ENCODE measurements around the gene CEP72.
"Not testable (repeated sequence)": the region's sequence is repeated elsewhere in the genome, so short reads cannot be mapped to it uniquely, and the experiment has no call there.

The CEP72 gene

GRCh38 chr5:690293-690692, 78.2 kb downstream of the CEP72 start:
- not testable (repeated sequence) for H3K4me3 Mint-ChIP-seq; H3K36me3 Mint-ChIP-seq (ENCODE audit: low read depth); DNase-seq; H3K4me1 Mint-ChIP-seq; H3K27ac Mint-ChIP-seq; H3K9me3 Mint-ChIP-seq
- H3K27me3 Mint-ChIP-seq (ENCODE audit: low read depth, poor library complexity): peaks cover 21% of the 10 kb centered on the region

GRCh38 chr5:691049-691448, 78.9 kb downstream of the CEP72 start:
- H3K27me3 Mint-ChIP-seq (ENCODE audit: low read depth, poor library complexity): peaks cover 13% of the 10 kb centered on the region
- not testable (repeated sequence) for H3K4me3 Mint-ChIP-seq; H3K9me3 Mint-ChIP-seq; H3K27ac Mint-ChIP-seq; H3K4me1 Mint-ChIP-seq; H3K36me3 Mint-ChIP-seq (ENCODE audit: low read depth); DNase-seq

- Mint-ChIP-seq H3K4me3 (peak overlapping the region; percentile 65), H3K36me3 (ENCODE audit: low read depth) (peaks cover 4% of the 10 kb centered on the region), H3K27ac (no peak overlapping the region), H3K4me1 (no peaks in the 10 kb centered on the region), H3K9me3 (peaks cover 4% of the 10 kb centered on the region), H3K27me3 (ENCODE audit: low read depth, poor library complexity) (peaks cover 10% of the 10 kb centered on the region)
- DNase-seq: no peak
- no peak for TF ChIP-seq CTCF (IDR thresholded peaks at IDR 0.05)
Observed at GRCh38 chr5:691817-692528, 79.8 kb downstream of the CEP72 start.

- H3K4me1 Mint-ChIP-seq, DNase-seq, H3K9me3 Mint-ChIP-seq: not testable (repeated sequence)
Observed at GRCh38 chr5:692529-693041, 80.4 kb downstream of the CEP72 start.

GRCh38 chr5:693271-694041, 81.3 kb downstream of the CEP72 start, which contains the start of gene TPPP:
Gene TPPP, minus strand, starts transcription at chr5:693352. Its CDS starts 15,292 bp downstream, at chr5:678060.
- DNase-seq: peak; percentile 90
- H3K27me3 Mint-ChIP-seq (ENCODE audit: low read depth, poor library complexity): peaks cover 21% of the 10 kb centered on the region
- H3K27ac Mint-ChIP-seq; H3K4me1 Mint-ChIP-seq; H3K36me3 Mint-ChIP-seq (ENCODE audit: low read depth): not testable (repeated sequence)
- peaks cover 13% of the 10 kb centered on the region for H3K9me3 Mint-ChIP-seq
- peak within 1 kb of the TSS; percentile 65 for H3K4me3 Mint-ChIP-seq

More at GRCh38 chr5:692529-693041, 80.4 kb downstream of the CEP72 start:
- H3K4me3 Mint-ChIP-seq: peak overlapping the region; percentile 65
- H3K27ac Mint-ChIP-seq; H3K36me3 Mint-ChIP-seq (ENCODE audit: low read depth): not testable (repeated sequence)
- peaks cover 14% of the 10 kb centered on the region for H3K27me3 Mint-ChIP-seq (ENCODE audit: low read depth, poor library complexity)

- not testable (repeated sequence) for H3K27ac Mint-ChIP-seq; H3K4me3 Mint-ChIP-seq; H3K36me3 Mint-ChIP-seq (ENCODE audit: low read depth); DNase-seq; H3K4me1 Mint-ChIP-seq
- H3K27me3 Mint-ChIP-seq (ENCODE audit: low read depth, poor library complexity): peaks cover 27% of the 10 kb centered on the region
- peaks cover 19% of the 10 kb centered on the region for H3K9me3 Mint-ChIP-seq
Observed at GRCh38 chr5:694042-694431, 81.9 kb downstream of the CEP72 start.

GRCh38 chr5:695475-695874, 83.3 kb downstream of the CEP72 start:
- not testable (repeated sequence) for H3K4me3 Mint-ChIP-seq; H3K36me3 Mint-ChIP-seq (ENCODE audit: low read depth); H3K4me1 Mint-ChIP-seq; DNase-seq; H3K27ac Mint-ChIP-seq
- Mint-ChIP-seq H3K27me3 (ENCODE audit: low read depth, poor library complexity) (peaks cover 40% of the 10 kb centered on the region), H3K9me3 (peaks cover 28% of the 10 kb centered on the region)

- H3K27me3 Mint-ChIP-seq (ENCODE audit: low read depth, poor library complexity): peaks cover 47% of the 10 kb centered on the region
- not testable (repeated sequence) for H3K27ac Mint-ChIP-seq; H3K4me1 Mint-ChIP-seq; H3K4me3 Mint-ChIP-seq; DNase-seq; H3K36me3 Mint-ChIP-seq (ENCODE audit: low read depth)
- H3K9me3 Mint-ChIP-seq: peaks cover 30% of the 10 kb centered on the region
Observed at GRCh38 chr5:696191-696590, 84.1 kb downstream of the CEP72 start.

GRCh38 chr5:696753-697702, 84.9 kb downstream of the CEP72 start:
- not testable (repeated sequence) for H3K36me3 Mint-ChIP-seq (ENCODE audit: low read depth); H3K4me1 Mint-ChIP-seq; H3K27ac Mint-ChIP-seq; DNase-seq; H3K4me3 Mint-ChIP-seq
- Mint-ChIP-seq H3K27me3 (ENCODE audit: low read depth, poor library complexity) (peaks cover 54% of the 10 kb centered on the region), H3K9me3 (peaks cover 32% of the 10 kb centered on the region)
